Measurements from ENCODE around the gene SERTM1.

GRCh38 chr13:36628377-36629056 is 45.3 kb upstream of the SERTM1 start:
- TF ChIP-seq RAD21 (conservative IDR thresholded peaks at IDR 0.05 in 1 of 2, IDR thresholded peaks at IDR 0.05 in 1 of 2): no peak
- no peak for TF ChIP-seq CHD4 (IDR thresholded peaks at IDR 0.05; ENCODE audit: borderline replicate concordance)
- no peak for TF ChIP-seq ZNF302 (CRISPR knock-in tag; IDR thresholded peaks at IDR 0.05)
- TF ChIP-seq, protein P1, sequence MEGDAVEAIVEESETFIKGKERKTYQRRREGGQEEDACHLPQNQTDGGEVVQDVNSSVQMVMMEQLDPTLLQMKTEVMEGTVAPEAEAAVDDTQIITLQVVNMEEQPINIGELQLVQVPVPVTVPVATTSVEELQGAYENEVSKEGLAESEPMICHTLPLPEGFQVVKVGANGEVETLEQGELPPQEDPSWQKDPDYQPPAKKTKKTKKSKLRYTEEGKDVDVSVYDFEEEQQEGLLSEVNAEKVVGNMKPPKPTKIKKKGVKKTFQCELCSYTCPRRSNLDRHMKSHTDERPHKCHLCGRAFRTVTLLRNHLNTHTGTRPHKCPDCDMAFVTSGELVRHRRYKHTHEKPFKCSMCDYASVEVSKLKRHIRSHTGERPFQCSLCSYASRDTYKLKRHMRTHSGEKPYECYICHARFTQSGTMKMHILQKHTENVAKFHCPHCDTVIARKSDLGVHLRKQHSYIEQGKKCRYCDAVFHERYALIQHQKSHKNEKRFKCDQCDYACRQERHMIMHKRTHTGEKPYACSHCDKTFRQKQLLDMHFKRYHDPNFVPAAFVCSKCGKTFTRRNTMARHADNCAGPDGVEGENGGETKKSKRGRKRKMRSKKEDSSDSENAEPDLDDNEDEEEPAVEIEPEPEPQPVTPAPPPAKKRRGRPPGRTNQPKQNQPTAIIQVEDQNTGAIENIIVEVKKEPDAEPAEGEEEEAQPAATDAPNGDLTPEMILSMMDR (IDR thresholded peaks at IDR 0.05): no peak
- TF ChIP-seq REST (IDR thresholded peaks at IDR 0.05): no peak
- TF ChIP-seq POLR2A (IDR thresholded peaks at IDR 0.05; ENCODE audit: low read length): no peak
- TF ChIP-seq JUN (IDR thresholded peaks at IDR 0.05): no peak
- TF ChIP-seq, protein P2, sequence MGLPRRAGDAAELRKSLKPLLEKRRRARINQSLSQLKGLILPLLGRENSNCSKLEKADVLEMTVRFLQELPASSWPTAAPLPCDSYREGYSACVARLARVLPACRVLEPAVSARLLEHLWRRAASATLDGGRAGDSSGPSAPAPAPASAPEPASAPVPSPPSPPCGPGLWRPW (IDR thresholded peaks at IDR 0.05): no peak
